ENCODE data around the gene OBSL1.

GRCh38 chr2:219537657-219538488 is 33.5 kb downstream of the OBSL1 start:
- TF ChIP-seq, protein P1, sequence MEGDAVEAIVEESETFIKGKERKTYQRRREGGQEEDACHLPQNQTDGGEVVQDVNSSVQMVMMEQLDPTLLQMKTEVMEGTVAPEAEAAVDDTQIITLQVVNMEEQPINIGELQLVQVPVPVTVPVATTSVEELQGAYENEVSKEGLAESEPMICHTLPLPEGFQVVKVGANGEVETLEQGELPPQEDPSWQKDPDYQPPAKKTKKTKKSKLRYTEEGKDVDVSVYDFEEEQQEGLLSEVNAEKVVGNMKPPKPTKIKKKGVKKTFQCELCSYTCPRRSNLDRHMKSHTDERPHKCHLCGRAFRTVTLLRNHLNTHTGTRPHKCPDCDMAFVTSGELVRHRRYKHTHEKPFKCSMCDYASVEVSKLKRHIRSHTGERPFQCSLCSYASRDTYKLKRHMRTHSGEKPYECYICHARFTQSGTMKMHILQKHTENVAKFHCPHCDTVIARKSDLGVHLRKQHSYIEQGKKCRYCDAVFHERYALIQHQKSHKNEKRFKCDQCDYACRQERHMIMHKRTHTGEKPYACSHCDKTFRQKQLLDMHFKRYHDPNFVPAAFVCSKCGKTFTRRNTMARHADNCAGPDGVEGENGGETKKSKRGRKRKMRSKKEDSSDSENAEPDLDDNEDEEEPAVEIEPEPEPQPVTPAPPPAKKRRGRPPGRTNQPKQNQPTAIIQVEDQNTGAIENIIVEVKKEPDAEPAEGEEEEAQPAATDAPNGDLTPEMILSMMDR (conservative IDR thresholded peaks at IDR 0.05; ENCODE audit: low read length), result no peak
- no peak for TF ChIP-seq EZH2phosphoT487 (IDR thresholded peaks at IDR 0.05; ENCODE audit: borderline replicate concordance)
